Loucy (cell line): ENCODE measurements around the gene PRDM11.

Experiments
- H2AFZ ChIP-seq: fragments of 200-600 bp; sonication (generic); 2 replicates; pipeline ENCODE4 v1.6.0; 2016; ENCODE audit warnings: antibody characterized with exemption, mild to moderate bottlenecking, low read length, moderate library complexity
- H3F3A ChIP-seq: fragments of 200-600 bp; 2 replicates; pipeline ENCODE4 v1.6.0; 2016; ENCODE audit warnings: antibody characterized with exemption, low read depth, mild to moderate bottlenecking
- H3K27me3 ChIP-seq: fragments of 200-600 bp; sonication (generic); 2 replicates; pipeline ENCODE4 v1.6.1; 2014; ENCODE audit warnings: low read length, mild to moderate bottlenecking; ENCODE audit not compliant: insufficient read depth, poor library complexity, severe bottlenecking
- H3K36me3 ChIP-seq: fragments of 200-600 bp; sonication (generic); 2 replicates; pipeline ENCODE4 v1.6.1; 2016; ENCODE audit warnings: low read length; ENCODE audit not compliant: insufficient read depth
- H3K4me1 ChIP-seq: fragments of 200-600 bp; sonication (generic); 2 replicates; pipeline ENCODE4 v1.5.1; 2014; ENCODE audit warnings: low read length, mild to moderate bottlenecking; ENCODE audit not compliant: insufficient read depth, poor library complexity, severe bottlenecking
- H3K4me2 ChIP-seq: fragments of 200-600 bp; sonication (generic); 2 replicates; pipeline ENCODE4 v1.6.0; 2014; ENCODE audit warnings: antibody characterized with exemption, low read length, low read depth, mild to moderate bottlenecking; ENCODE audit not compliant: poor library complexity, severe bottlenecking
- H3K4me3 ChIP-seq: fragments of 200-600 bp; sonication (generic); 2 replicates; pipeline ENCODE4 v1.5.1; 2014; ENCODE audit warnings: low read length, mild to moderate bottlenecking, mixed read lengths; ENCODE audit not compliant: poor library complexity, severe bottlenecking
- H3K79me2 ChIP-seq: fragments of 200-600 bp; sonication (generic); 2 replicates; pipeline ENCODE4 v1.6.1; 2014; ENCODE audit warnings: low read length; ENCODE audit not compliant: insufficient read depth
- H3K9ac ChIP-seq: fragments of 200-600 bp; sonication (generic); 2 replicates; pipeline ENCODE4 v1.6.0; 2014; ENCODE audit warnings: mild to moderate bottlenecking, low read depth, low read length, moderate library complexity; ENCODE audit not compliant: poor library complexity, severe bottlenecking
- H3K9me2 ChIP-seq: fragments of 200-600 bp; sonication (generic); replicated peaks from 2 replicates; pipeline ENCODE4 v1.6.1; 2016; ENCODE audit warnings: low read depth, low read length, mixed read lengths
- H3K9me3 ChIP-seq: fragments of 200-600 bp; sonication (generic); 2 replicates; pipeline ENCODE4 v1.6.1; 2014; ENCODE audit warnings: mild to moderate bottlenecking, antibody characterized with exemption, low read length, low read depth; ENCODE audit not compliant: insufficient read depth
- H4K20me1 ChIP-seq: fragments of 200-600 bp; sonication (generic); 2 replicates; pipeline ENCODE4 v1.6.0; 2014; ENCODE audit warnings: antibody characterized with exemption, low read length, mild to moderate bottlenecking; ENCODE audit not compliant: insufficient read depth, poor library complexity, severe bottlenecking
- CTCF ChIP-seq: fragments of 200-600 bp; sonication (generic); conservative IDR thresholded peaks from 2 replicates; pipeline ENCODE4 v1.5.1; 2014; ENCODE audit warnings: mild to moderate bottlenecking, antibody characterized with exemption, low read length
- EZH2phosphoT487 ChIP-seq: fragments of 200-600 bp; IDR thresholded peaks from 2 replicates; pipeline ENCODE4 v1.6.1; 2018; ENCODE audit warnings: antibody characterized with exemption, mild to moderate bottlenecking, moderate library complexity, borderline replicate concordance

Gene PRDM11

GRCh38 chr11:45165806-45166603 is 19.6 kb downstream of the PRDM11 start:
- Histone ChIP-seq H3K4me3 (no peak overlapping the region), H3K27me3 (no peaks in the 10 kb centered on the region), H3K4me2 (no peak overlapping the region), H2AFZ (no peak overlapping the region), H3F3A (no peaks in the 10 kb centered on the region), H3K9me3 (no peaks in the 10 kb centered on the region), H3K9me2 (no peaks in the 10 kb centered on the region), H3K79me2 (peaks cover 71% of the 10 kb centered on the region), H3K4me1 (peaks cover 16% of the 10 kb centered on the region), H3K9ac (no peak overlapping the region), H3K36me3 (no peaks in the 10 kb centered on the region), H4K20me1 (peaks cover 8% of the 10 kb centered on the region)
- TF ChIP-seq EZH2phosphoT487 (no peak), CTCF (no peak)

GRCh38 chr11:45166604-45166897 is 20.1 kb downstream of the PRDM11 start:
- H3K4me1 ChIP-seq, result peaks cover 18% of the 10 kb centered on the region
- no peak overlapping the region for H3K4me2 ChIP-seq
- TF ChIP-seq CTCF, result no peak
- no peak for TF ChIP-seq EZH2phosphoT487
- H3K79me2 ChIP-seq, result peaks cover 70% of the 10 kb centered on the region
- H3K9me3 ChIP-seq, result no peaks in the 10 kb centered on the region
- H4K20me1 ChIP-seq, result peaks cover 8% of the 10 kb centered on the region
- H3K9me2 ChIP-seq, result no peaks in the 10 kb centered on the region
- no peaks in the 10 kb centered on the region for H3K36me3 ChIP-seq
- no peaks in the 10 kb centered on the region for H3F3A ChIP-seq
- no peak overlapping the region for H2AFZ ChIP-seq
- no peak overlapping the region for H3K9ac ChIP-seq
- no peaks in the 10 kb centered on the region for H3K27me3 ChIP-seq
- no peak overlapping the region for H3K4me3 ChIP-seq

- Histone ChIP-seq H3K4me1 (peaks cover 19% of the 10 kb centered on the region), H3K9ac (no peak overlapping the region), H3K4me3 (no peak overlapping the region), H2AFZ (no peak overlapping the region), H3K79me2 (peaks cover 70% of the 10 kb centered on the region), H3K9me3 (no peaks in the 10 kb centered on the region), H3K36me3 (no peaks in the 10 kb centered on the region), H3F3A (no peaks in the 10 kb centered on the region), H3K4me2 (no peak overlapping the region), H4K20me1 (peaks cover 8% of the 10 kb centered on the region), H3K9me2 (no peaks in the 10 kb centered on the region), H3K27me3 (no peaks in the 10 kb centered on the region)
- TF ChIP-seq CTCF (no peak), EZH2phosphoT487 (no peak)
Measured at GRCh38 chr11:45167283-45167682, 20.8 kb downstream of the PRDM11 start.
